Measurements from ENCODE around the gene CMTM8.
"Not testable (repeated sequence)": the region's sequence is repeated elsewhere in the genome, so short reads cannot be mapped to it uniquely, and the experiment has no call there.

CMTM8 gene

GRCh38 chr3:32387512-32387911 is 149.0 kb downstream of the CMTM8 start:
- DNase-seq, result no peak

GRCh38 chr3:32389577-32389976 is 151.1 kb downstream of the CMTM8 start:
- not testable (repeated sequence) for DNase-seq

- DNase-seq, result peak; percentile 80
Measured at GRCh38 chr3:32391643-32392535, 153.4 kb downstream of the CMTM8 start, which contains the start of gene CMTM7. Gene CMTM7, plus strand, starts transcription at chr3:32391853. Its CDS starts 54 bp downstream, at chr3:32391907.

- no peak for DNase-seq
Measured at GRCh38 chr3:32392536-32393302, 154.2 kb downstream of the CMTM8 start.

- DNase-seq, result no peak
Measured at GRCh38 chr3:32395496-32395895, 157.0 kb downstream of the CMTM8 start.

GRCh38 chr3:32397941-32398340 is 159.5 kb downstream of the CMTM8 start:
- no peak for DNase-seq

GRCh38 chr3:32398531-32398930 is 160.1 kb downstream of the CMTM8 start:
- no peak for DNase-seq

GRCh38 chr3:32399030-32399620 is 160.6 kb downstream of the CMTM8 start:
- DNase-seq, result peak; percentile 49

GRCh38 chr3:32401126-32401525 is 162.6 kb downstream of the CMTM8 start:
- DNase-seq, result no peak

- DNase-seq, result peak; percentile 94
Measured at GRCh38 chr3:32401556-32402081, 163.1 kb downstream of the CMTM8 start.

- DNase-seq, result no peak
Measured at GRCh38 chr3:32403663-32404062, 165.2 kb downstream of the CMTM8 start.

GRCh38 chr3:32404714-32405113 is 166.2 kb downstream of the CMTM8 start:
- DNase-seq, result no peak

- DNase-seq, result no peak
Measured at GRCh38 chr3:32405155-32405554, 166.7 kb downstream of the CMTM8 start.

- DNase-seq, result no peak
Measured at GRCh38 chr3:32405711-32406323, 167.3 kb downstream of the CMTM8 start.

- DNase-seq, result no peak
Measured at GRCh38 chr3:32406486-32407408, 168.3 kb downstream of the CMTM8 start.

GRCh38 chr3:32410367-32411246 is 172.1 kb downstream of the CMTM8 start:
- DNase-seq, result peak; percentile 31

- no peak for DNase-seq
Measured at GRCh38 chr3:32411442-32411841, 173.0 kb downstream of the CMTM8 start.

GRCh38 chr3:32412887-32413286 is 174.4 kb downstream of the CMTM8 start:
- no peak for DNase-seq

GRCh38 chr3:32413845-32414521 is 175.5 kb downstream of the CMTM8 start:
- DNase-seq, result no peak

Measured in retina (tissue), 1 donor.